ENCODE measurements around the gene IQCM.
"Not testable (repeated sequence)": the region's sequence is repeated elsewhere in the genome, so short reads cannot be mapped to it uniquely, and the experiment has no call there.

IQCM gene

GRCh38 chr4:149584722-149585121, 230.9 kb downstream of the IQCM start:
- no peak for DNase-seq (ENCODE audit: low read depth in 2 of 2)

GRCh38 chr4:149574971-149575370, 240.7 kb downstream of the IQCM start:
- no peak for DNase-seq (ENCODE audit: low read depth in 2 of 2)

- no peak for DNase-seq (ENCODE audit: low read depth in 2 of 2)
These were observed 242.9 kb downstream of the IQCM start for GRCh38 chr4:149572716-149573115.

GRCh38 chr4:149555799-149556198, 259.8 kb downstream of the IQCM start:
- no peak for DNase-seq (ENCODE audit: low read depth in 2 of 2)

- DNase-seq (ENCODE audit: low read depth in 2 of 2), result no peak
These were observed 260.5 kb downstream of the IQCM start for GRCh38 chr4:149555146-149555545.

- DNase-seq (ENCODE audit: low read depth in 2 of 2), result no peak
These were observed 261.6 kb downstream of the IQCM start for GRCh38 chr4:149553959-149554520.

- no peak for DNase-seq (ENCODE audit: low read depth in 2 of 2)
These were observed 263.0 kb downstream of the IQCM start for GRCh38 chr4:149552601-149553000.

- DNase-seq (ENCODE audit: low read depth in 2 of 2), result no peak
These were observed 265.7 kb downstream of the IQCM start for GRCh38 chr4:149549911-149550310.

GRCh38 chr4:149534779-149535178, 280.9 kb downstream of the IQCM start:
- DNase-seq (ENCODE audit: low read depth in 2 of 2), result no peak

GRCh38 chr4:149531861-149532260, 283.8 kb downstream of the IQCM start:
- no peak for DNase-seq (ENCODE audit: low read depth in 2 of 2)

GRCh38 chr4:149523039-149523438, 292.6 kb downstream of the IQCM start:
- no peak for DNase-seq (ENCODE audit: low read depth in 2 of 2)

- no peak for DNase-seq (ENCODE audit: low read depth in 2 of 2)
These were observed 293.8 kb downstream of the IQCM start for GRCh38 chr4:149521611-149522425.

- DNase-seq (ENCODE audit: low read depth in 2 of 2), result no peak
These were observed 297.2 kb downstream of the IQCM start for GRCh38 chr4:149518471-149518870.

- no peak for DNase-seq (ENCODE audit: low read depth in 2 of 2)
These were observed 302.6 kb downstream of the IQCM start for GRCh38 chr4:149513081-149513480.

GRCh38 chr4:149512501-149512900, 303.1 kb downstream of the IQCM start:
- no peak for DNase-seq (ENCODE audit: low read depth in 2 of 2)

GRCh38 chr4:149511558-149512298, 303.9 kb downstream of the IQCM start:
- no peak for DNase-seq (ENCODE audit: low read depth in 2 of 2)

- not testable (repeated sequence) for DNase-seq (ENCODE audit: low read depth in 2 of 2)
These were observed 308.3 kb downstream of the IQCM start for GRCh38 chr4:149507309-149507708.

- no peak for DNase-seq (ENCODE audit: low read depth in 2 of 2)
These were observed 314.8 kb downstream of the IQCM start for GRCh38 chr4:149500806-149501205.

- DNase-seq (ENCODE audit: low read depth in 2 of 2), result no peak
These were observed 315.9 kb downstream of the IQCM start for GRCh38 chr4:149499726-149500125.

GRCh38 chr4:149498246-149498645, 317.4 kb downstream of the IQCM start:
- no peak for DNase-seq (ENCODE audit: low read depth in 2 of 2)

GRCh38 chr4:149493492-149493891, 322.2 kb downstream of the IQCM start:
- DNase-seq (ENCODE audit: low read depth in 2 of 2), result no peak

GRCh38 chr4:149489321-149489720, 326.3 kb downstream of the IQCM start:
- DNase-seq (ENCODE audit: low read depth in 2 of 2), result no peak

GRCh38 chr4:149486861-149487260, 328.8 kb downstream of the IQCM start:
- no peak for DNase-seq (ENCODE audit: low read depth in 2 of 2)

Data from stimulated activated CD8-positive, alpha-beta memory T cell treated with anti-CD3 and anti-CD28 coated beads, Interleukin-7, amount 100 ng/mL, for 1 hour (primary cell).